Measurements from ENCODE around the gene SCN1B. TPM values are rescaled to one million over a fixed set of nuclear protein-coding genes. Genes with fewer than 3 reads are reported as not detected.
A peak's percentile ranks its signal among the peaks of the same experiment; 100 is the strongest.
"Not testable (repeated sequence)": the region's sequence is repeated elsewhere in the genome, so short reads cannot be mapped to it uniquely, and the experiment has no call there.

SCN1B gene
- total and polyA plus RNA-seq, 3 donors from 2014 or later = 3.5 to 7.5 (median 6.6) TPM

DNA sequence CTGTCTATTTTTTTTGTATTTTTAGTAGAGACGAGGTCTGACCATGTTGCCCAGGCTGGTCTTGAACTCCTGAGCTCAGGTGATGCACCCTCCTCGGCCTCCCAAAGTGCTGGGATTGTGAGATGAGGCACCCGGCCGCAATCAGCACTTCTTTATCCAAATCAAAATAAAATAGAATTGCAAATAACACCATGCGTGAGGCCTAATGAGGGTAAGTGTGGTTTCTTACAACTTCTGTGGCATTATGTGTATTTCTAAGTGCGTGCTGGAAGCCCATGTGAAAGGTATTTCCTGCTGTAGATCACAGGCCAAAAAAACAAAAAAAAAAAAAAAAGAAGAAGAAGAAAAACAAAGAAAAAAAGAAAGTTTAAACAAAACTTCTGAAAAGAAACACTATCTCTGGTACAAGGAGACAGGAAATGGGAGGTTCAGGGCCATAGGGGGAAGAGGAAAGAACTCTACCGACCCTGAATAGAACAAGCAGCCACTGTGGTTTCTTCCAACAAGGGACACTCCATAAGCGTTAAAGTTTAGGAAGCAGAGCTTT is 33.1 kb upstream of the SCN1B start:
- WGBS, 2 donors = 39 to 46% methylated on average over 8 of the region's 8 CpGs
- Histone ChIP-seq H3K36me3 (ENCODE audit: low read depth, missing control alignments) (no peaks in the 10 kb centered on the region), H3K4me3 (no peak overlapping the region), H3K27me3 (no peaks in the 10 kb centered on the region), H3K4me1 (peaks cover 49% of the 10 kb centered on the region), H3K27ac (peak overlapping the region; percentile 35 to 100), H3K9me3 (no peaks in the 10 kb centered on the region)
- TF ChIP-seq POLR2A (IDR thresholded peaks at IDR 0.05) = no peak
- DNase-seq = no peak
- intact Hi-C loops (cut with DNase I; ENCODE audit: low total_unique reads) = no loop called here

- H3K9me3 ChIP-seq; H3K27me3 ChIP-seq; H3K4me3 ChIP-seq; H3K36me3 ChIP-seq (ENCODE audit: low read depth, missing control alignments); intact Hi-C loops (cut with DNase I; ENCODE audit: low total_unique reads); DNase-seq: not testable (repeated sequence)
- 85 to 86% methylated on average over 7 of the region's 7 CpGs for WGBS, 2 donors
- Histone ChIP-seq H3K4me1 (peaks cover 51% of the 10 kb centered on the region), H3K27ac (peak overlapping the region; percentile 100)
Measured at GRCh38 chr19:34998224-34998623, 32.0 kb upstream of the SCN1B start.

DNA sequence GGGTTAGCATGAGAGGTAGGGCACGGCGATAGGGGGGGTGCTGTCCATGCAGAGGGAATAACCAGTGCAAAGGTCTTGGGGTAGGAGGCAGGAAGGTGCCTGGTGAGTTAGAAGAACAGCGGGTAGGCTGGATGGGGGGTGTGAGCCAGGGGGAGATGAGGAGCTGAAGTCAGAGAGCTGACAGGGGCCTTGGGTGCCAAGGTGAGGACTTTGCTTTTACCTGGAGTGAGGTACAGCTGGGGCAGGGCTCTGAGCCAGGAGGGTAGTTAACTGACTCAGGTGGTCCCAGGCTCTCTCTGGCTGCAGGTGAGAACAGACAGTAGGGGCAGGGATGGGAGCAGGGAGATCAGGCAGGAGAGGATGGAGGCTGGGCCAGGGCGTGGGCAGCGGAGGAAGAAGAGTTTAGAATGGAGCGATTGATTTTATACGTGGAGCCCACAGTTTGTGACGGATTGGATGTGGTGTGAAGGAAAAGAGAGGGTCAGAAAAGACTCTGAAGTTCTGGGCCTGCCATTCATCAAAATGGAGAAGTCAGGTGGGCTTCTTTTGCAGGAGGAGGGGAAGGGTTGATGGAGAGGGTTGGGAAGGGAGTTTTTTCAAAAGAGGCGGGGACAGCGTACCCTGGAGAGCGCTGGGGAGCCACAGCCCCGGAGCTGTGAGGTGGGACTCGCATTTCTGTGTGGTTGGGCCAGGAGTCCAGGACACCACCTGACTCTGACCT is 31.3 kb upstream of the SCN1B start:
- TF ChIP-seq POLR2A (IDR thresholded peaks at IDR 0.05) (no peak), CTCF (IDR thresholded peaks at IDR 0.05) (no peak)
- intact Hi-C loops (cut with DNase I; ENCODE audit: low total_unique reads) = no loop called here
- Histone ChIP-seq H3K4me1 (peaks cover 56% of the 10 kb centered on the region), H3K9me3 (no peaks in the 10 kb centered on the region), H3K27ac (peak overlapping the region; percentile 100), H3K36me3 (ENCODE audit: low read depth, missing control alignments) (no peaks in the 10 kb centered on the region), H3K4me3 (peak overlapping the region; percentile 86 to 90), H3K27me3 (no peaks in the 10 kb centered on the region)
- 33 to 39% methylated on average over 13 of the region's 13 CpGs for WGBS, 2 donors
- DNase-seq = no peak

- intact Hi-C loops (cut with DNase I; ENCODE audit: low total_unique reads) = no loop called here
- no peaks in the 10 kb centered on the region for H3K27me3 ChIP-seq
- peaks cover 50% of the 10 kb centered on the region for H3K4me1 ChIP-seq
- WGBS, 2 donors = 0 to 1% methylated on average over 20 to 45 of the region's 45 CpGs
- no peaks in the 10 kb centered on the region for H3K36me3 ChIP-seq (ENCODE audit: low read depth, missing control alignments)
- DNase-seq = peak; percentile 89
- H3K27ac ChIP-seq = peak within 1 kb of the TSS; percentile 100
- no peak for TF ChIP-seq CTCF (IDR thresholded peaks at IDR 0.05)
- peak; percentile 65 for TF ChIP-seq POLR2A (IDR thresholded peaks at IDR 0.05)
- no peaks in the 10 kb centered on the region for H3K9me3 ChIP-seq
- H3K4me3 ChIP-seq = peak within 1 kb of the TSS; percentile 86 to 90
Measured at GRCh38 chr19:34999498-35000337, 30.6 kb upstream of the SCN1B start, which contains the start of gene GRAMD1A. Gene GRAMD1A (plus strand): TSS chr19:35000323. CDS start chr19:35000479, 156 bp downstream.

DNA sequence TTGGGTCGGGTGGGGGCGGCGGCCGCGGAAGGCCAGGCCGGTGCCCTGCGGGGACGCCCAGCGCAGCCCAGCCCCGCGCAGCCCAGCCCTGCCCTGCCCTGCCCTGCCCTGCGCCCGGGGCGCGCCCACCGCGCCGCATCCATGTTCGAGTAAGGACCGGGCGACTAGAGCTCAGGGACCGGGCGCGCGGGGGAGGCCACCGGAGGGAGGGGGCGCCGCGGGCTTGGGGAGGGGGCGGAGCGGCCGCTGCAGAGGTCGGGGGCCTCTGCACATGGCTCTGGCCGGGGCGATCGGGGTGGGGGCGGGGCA is 30.0 kb upstream of the SCN1B start:
- H3K4me1 ChIP-seq = peaks cover 44% of the 10 kb centered on the region
- no peaks in the 10 kb centered on the region for H3K9me3 ChIP-seq
- no peak for DNase-seq
- TF ChIP-seq POLR2A (IDR thresholded peaks at IDR 0.05) = no peak
- TF ChIP-seq CTCF (IDR thresholded peaks at IDR 0.05) = no peak
- no peaks in the 10 kb centered on the region for H3K36me3 ChIP-seq (ENCODE audit: low read depth, missing control alignments)
- H3K4me3 ChIP-seq = peak overlapping the region; percentile 86 to 90
- no peaks in the 10 kb centered on the region for H3K27me3 ChIP-seq
- WGBS, 2 donors = 1% methylated on average over 16 of the region's 37 CpGs; no CpG with 5 or more reads in 1 of the 2 donors
- peak overlapping the region; percentile 100 for H3K27ac ChIP-seq
- intact Hi-C loops (cut with DNase I; ENCODE audit: low total_unique reads) = no loop called here
